Activated T-cell treated with anti-CD3 and anti-CD28 coated beads for 24 hours (primary cell): ENCODE results near the gene DRD4.
"Not testable (repeated sequence)": the region's sequence is repeated elsewhere in the genome, so short reads cannot be mapped to it uniquely, and the experiment has no call there.

ENCODE experiments used
- DNase-seq: peaks from one replicate; pipeline ENCODE4 v3.0.0-alpha.2; 2020; ENCODE audit warnings: low read depth

Gene DRD4

DNA sequence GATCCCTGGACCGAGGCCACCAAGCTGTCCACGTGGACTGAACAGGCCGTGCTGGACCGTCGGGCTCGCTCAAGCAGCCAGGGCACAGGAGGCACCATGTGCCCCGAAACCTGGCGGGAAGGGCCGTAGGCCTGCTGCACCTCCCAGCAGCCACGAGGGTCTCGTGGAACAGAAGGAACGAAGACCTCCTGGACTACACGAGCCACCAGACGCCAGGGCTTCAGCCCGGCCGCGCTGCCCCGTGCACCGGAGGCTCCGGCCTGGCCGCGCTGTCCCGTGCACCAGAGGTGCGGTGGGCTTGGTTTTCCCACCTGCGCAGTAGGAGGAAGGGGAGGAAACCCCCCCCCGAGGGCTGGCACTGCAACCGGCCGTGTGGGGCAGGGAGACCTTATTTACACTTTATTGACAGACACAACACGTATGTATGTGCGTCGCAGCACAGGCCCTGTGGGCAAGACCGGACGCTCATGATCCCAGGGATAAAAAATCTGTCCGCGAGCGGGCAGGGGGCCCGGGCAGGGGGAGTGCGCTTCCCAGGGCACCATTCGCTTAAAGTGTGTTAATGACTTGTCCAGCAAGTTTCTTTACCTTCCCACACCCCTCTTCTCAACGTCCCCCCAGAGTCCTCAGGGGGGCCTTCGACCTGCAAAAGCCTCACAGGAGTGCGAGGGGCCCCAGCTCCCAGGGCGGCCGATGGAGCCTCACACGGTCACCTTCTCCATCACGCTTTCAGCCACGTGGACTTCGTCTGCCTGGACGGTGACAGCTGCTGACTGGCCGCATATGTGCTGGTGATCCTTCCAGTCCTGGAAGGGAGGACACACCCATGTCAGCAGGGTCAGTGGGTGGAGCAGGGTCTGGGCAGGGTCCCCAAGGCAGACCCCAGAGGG, 7.0 kb downstream of the DRD4 start:
- DNase-seq: no peak

DNA sequence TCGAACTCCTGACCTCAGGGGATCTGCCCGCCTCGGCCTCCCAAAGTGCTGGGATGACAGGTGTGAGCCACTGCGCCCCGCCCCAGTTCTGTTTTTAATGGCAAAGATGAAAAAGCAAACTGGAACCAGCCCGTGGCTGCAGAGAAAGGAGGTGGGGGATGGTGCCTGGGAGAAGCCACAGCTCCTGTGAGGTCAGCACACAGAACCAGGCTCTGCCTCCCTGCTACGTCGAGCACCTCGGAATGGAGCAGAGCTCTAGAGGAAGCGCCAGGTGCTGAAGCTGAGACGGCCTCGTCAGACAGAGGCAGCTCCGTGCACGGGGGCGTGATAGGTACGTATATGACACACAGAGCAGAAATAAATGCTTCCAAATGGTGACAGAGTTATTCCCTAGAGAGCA, 8.5 kb downstream of the DRD4 start:
- DNase-seq: no peak

DNA sequence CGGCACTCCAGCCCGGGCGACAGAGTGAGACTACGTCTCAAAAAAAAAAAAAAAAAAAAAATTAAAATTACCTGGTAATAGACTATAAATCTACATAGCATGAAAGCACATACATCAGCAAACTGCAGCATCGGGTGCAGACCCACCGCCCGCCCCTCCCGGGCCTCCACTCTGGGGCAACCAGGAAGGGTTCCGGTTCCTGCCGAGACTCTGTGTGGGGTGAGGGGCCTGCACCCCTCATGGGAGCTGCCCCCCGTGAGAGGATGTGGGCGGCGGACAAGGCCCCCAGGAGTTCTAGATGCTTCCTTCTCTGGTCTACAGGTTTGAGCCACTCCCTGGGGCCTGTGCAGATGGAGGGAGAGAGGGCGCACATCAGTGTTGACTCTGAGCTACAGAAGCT, 9.1 kb downstream of the DRD4 start:
- DNase-seq: no peak

DNA sequence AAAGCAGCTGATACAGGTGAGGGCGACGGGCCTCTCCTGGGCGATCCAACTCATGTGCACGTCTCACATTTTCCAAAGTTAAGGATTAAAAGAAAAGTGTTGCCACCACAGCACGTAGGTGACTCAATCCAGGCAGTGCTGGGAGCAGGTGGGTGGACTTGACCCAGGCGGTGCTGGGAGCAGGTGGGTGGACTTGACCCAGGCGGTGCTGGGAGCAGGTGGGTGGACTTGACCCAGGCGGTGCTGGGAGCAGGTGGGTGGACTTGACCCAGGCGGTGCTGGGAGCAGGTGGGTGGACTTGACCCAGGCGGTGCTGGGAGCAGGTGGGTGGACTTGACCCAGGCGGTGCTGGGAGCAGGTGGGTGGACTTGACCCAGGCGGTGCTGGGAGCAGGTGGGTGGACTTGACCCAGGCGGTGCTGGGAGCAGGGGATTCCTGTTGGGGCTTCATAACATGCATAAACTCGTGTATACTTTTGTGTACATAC, 10.6 kb downstream of the DRD4 start:
- not testable (repeated sequence) for DNase-seq

DNA sequence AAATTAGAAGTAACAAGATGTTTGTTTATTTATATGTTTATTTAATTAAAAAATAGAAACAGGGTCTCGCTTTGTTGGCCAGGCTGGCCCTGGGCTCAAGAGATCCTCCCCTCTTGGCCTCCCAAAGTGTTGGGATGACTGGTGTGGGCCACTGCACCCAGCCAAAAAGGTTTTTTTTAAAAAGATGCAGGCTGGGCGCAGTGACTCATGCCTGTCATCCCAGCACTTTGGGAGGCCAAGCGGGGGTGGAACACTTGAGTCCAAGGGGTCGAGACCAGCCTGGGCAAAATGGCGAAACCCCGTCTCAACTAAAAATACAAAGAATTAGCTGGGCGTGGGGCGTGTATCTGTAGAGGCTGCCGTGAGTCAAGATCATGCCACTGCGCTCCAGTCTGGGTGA, 13.4 kb downstream of the DRD4 start:
- DNase-seq: no peak

DNA sequence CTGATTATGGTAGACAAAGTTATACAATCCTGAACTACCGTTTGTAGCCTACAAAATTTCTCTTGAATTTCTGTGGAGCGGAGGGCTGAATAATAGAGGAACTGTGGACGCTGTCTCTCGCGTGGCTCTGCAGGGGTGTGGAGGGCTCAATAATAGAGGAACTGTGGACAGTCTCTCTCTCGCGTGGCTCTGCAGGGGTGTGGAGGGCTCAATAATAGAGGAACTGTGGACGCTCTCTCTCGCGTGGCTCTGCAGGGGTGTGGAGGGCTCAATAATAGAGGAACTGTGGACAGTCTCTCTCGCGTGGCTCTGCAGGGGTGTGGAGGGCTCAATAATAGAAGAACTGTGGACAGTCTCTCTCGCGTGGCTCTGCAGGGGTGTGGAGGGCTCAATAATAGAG, 16.1 kb downstream of the DRD4 start:
- DNase-seq: not testable (repeated sequence)

DNA sequence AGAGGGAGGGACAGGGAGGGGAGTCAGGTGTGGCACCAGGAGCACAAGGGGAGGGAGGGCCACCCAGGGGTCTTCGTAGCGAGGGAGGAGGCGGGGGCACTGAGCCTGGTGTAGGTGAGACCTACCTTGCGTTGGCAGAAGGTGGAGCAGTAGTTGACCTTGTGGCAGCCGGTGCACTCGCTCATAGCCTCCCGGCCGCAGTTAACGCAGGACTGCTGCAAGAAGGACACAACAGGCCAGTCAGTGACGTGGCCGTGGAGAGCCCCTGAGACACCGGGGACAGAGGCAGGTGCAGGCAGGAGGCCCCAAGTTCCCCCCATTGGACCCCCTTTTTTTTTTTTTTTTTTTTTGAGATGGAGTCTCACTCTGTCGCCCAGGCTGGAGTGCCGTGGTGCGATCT, 16.8 kb downstream of the DRD4 start:
- DNase-seq: no peak

DNA sequence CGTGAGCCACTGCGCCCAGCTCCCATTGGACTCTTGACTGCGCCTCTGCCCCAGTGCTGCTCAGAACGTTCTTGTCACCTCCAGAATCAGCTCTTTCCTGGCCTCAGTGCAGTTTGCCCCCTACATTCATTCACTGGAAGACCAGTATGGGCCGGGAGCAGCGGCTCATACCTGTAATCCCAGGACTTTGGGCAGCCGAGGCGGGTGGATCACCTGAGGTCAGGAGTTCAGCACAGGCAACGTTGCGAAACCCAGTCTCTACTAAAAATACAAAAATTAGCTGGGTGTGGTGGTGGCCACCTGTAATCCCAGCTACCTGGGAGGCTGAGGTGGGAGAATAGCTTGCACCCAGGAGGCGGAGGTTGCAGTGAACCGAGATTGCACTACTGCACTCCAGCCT, 17.4 kb downstream of the DRD4 start:
- DNase-seq: not testable (repeated sequence)

DNA sequence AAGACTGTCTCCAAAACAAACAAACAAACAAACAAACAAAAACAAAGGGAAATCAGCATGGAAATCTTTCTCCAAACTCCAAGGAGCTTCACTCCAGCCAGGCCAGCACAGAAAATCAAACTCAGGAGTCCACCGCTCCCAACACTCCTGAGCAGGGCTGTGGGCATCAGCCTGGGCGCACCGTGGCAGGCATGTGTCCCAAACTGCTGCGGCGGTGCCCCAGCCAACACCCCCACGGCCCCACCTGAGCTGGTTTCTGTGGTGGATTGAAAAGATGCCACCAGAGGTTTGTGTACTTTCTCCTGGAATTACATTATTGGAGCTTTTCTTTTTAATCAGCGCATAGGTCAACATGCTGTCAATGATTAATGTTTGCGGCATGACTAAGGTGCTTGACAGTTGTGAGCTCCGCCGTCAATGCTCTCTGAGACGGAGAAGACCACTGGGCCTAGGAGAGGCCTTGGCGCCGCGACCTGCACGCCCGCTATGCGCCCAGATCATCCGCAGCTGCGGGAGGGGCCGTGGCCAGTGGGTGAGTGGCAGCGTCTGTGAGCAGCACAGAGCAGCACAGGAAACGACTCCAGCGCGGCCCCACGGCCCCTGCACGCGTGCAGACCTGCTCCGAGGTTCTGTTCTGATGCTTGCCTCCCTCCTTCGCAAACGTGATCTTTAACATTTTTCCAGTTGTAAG, 18.1 kb downstream of the DRD4 start:
- no peak for DNase-seq

DNA sequence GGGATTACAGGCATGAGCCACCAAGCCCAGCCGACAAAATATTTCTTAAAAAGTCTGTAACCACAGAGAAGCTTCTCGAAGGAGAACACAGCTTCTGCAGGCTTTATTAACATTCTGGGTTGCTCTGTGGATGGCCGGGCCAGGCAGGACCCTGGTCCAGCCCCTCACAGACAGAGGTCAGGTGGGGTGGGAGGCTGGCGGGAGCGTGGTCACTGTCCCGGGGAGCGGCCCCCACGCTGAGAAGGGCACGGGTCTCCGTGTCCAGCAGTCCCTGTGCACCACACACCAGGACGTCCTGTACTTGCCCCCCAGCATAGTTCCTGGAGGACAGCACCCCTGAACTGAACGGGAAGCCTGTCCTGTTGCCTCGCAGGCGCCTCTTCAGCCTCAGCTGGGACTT, 19.4 kb downstream of the DRD4 start:
- DNase-seq: no peak

DNA sequence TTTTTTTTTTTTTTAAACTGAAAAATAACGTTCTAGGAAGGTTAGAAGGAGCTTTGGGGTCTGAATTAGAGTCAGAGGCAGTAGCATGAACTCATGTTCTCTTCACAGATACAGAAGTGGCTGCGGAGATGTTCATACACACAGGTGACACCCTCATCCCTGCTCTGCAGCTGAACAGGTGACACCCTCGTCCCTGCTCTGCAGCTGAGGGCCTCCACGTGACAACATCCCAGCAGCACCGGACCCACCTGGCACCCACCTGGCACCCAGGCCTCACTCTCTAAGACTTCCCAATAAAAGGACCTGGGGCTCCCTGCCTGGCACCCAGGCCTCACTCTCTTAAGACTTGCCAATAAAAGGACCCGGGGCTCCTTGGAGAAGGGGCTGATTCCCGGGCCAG, 19.8 kb downstream of the DRD4 start:
- no peak for DNase-seq

DNA sequence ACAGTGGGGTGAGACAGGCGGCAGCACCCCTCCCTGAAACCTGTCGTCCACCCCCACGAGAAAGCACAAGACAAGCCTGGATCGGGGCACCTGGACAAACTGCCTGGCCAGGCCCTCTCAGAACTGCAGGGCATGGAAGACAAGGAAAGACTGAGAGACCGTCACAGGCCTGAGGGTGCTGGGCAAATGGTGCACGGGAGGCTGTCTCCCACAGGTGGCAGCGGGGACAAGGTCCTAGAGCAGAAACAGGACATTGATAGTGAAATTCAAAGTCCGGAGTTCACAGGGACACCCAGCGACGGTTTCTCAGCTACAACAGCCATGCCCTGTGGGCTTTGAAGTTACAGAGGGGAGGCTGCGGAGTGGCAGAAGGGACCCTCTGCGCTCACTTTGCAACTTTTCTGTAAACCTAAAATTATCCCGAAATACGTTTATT, 20.6 kb downstream of the DRD4 start:
- DNase-seq: no peak

DNA sequence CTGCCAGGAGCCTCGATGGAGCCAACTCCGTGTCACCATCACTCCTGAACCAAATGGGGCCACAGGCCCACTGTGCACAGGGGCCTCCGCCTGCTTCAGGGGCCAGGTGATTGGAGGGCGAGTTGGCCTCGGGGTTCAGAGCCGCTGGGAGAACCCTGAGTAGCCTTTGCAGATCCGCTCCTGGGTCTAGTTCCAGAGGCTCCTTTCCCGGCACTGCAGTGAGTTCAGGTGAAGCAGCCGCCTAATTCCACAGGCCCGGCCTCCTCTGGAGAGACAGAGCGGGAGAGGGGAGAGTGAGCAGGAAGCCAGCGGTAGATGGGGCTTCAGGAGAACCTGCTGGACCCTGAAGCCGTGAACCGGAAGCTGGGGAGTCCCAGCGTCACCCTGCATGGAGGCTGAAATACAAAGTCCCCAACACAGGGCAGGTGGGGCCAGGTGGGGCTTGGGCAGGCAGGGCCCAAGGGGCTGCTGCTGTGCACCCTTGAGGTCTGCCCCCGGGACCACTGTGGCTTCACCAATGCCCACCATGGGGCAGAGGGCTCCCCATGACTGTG, 22.5 kb downstream of the DRD4 start:
- no peak for DNase-seq

DNA sequence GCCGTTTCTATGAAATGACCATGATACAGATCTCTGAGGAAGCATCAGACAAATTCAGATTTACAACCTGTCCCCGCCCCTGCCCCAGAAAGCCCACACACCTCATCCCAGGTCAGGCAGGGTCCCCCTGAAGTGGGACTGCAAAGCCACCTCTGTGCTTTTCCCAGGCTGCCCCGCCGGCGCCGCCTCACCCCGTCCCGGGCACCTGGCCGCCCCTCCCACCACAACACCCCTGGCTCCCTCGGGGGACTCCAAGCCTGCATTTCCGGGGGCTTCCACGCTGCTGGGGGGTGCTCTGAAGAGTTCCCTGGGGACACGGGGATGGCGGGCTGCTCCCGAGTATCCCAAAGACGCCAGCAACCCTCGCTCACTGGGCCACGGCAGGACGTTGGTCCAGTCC, 23.2 kb downstream of the DRD4 start:
- no peak for DNase-seq

DNA sequence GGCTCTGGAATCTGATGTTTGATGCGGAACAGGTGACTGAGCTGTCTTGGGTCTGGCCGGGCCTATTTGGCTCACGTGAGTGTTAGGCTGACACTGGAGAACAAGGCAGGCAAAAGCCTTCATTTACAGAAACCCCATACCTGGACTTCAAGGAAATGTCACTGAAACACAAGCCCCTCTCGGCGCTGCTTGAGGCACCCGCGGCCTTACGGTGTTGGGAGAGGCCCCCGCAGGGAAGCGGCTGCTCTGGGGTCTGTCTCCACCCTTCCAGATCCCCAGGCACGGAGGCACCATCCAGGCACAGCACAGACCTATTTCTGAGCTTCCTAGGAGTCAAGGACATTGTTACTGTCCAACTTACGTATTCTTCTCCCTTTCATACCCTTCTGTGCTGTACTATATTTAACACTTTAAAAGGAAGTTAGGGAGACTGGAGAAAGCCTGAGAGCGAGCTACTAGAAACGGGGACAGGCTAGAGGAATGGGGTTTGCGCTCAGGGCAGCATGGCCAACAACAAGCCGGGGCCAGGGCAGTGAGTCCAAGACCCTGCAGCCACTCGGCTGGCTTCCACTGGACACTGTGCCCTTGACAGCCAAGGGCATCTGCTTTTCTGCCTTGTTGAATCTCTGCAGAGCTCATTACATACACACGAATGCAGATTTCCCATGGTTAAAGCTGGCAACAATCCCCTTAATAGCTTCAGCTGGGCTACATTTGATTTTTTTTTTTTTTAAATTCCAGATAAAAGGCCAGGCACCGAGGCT, 23.8 kb downstream of the DRD4 start:
- DNase-seq: no peak

DNA sequence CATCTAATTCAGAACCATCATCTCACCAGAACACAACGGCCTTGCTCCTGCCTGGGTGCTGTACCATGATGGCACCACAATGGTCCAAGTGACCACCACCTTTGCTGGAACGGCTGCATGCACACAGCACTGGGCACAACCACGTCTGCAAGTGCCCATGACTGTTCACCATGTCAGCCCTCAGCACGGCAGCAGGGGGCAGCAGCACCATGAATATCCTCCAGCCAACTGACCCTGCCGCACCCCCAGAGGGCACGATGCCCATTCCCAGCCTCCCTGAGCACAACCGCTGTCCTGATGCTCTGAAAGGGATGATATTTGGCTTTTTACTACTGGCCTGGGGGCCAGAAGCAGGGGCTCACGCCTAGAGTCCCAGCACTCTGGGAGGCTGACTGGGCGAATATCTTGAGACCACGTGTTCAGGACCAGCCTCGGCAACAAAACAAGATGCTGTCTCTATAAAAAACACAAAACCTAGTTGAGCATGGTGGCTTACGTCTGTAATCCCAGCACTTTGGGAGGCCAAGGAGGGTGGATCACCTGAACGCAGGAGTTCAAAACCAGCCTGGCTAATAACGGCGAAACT, 25.7 kb downstream of the DRD4 start:
- no peak for DNase-seq

DNA sequence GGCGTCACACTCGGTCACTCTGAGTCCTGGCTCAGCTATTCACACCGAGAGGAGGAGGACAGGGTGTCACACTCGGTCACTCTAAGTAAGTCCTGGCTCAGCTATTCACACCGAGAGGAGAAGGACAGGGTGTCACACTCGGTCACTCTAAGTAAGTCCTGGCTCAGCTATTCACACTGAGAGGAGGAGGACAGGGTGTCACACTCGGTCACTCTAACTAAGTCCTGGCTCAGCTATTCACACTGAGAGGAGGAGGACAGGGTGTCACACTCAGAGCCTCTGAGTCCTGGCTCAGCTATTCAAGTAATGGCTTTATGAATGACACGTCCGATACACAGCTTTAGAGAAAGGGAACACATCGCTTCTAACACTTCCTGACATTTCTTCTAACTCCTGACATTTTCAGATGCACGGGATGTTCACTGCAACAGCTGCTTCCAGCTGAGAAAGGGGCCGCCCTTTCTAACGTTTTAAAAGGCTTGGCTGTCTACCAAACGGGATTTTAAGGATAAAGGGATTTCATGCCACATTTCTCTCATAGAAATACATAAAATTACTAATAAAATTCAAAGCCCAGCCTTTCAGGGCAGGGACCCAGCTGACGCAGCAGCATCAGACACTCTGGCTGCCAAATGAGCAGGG, 28.1 kb downstream of the DRD4 start:
- DNase-seq: no peak

DNA sequence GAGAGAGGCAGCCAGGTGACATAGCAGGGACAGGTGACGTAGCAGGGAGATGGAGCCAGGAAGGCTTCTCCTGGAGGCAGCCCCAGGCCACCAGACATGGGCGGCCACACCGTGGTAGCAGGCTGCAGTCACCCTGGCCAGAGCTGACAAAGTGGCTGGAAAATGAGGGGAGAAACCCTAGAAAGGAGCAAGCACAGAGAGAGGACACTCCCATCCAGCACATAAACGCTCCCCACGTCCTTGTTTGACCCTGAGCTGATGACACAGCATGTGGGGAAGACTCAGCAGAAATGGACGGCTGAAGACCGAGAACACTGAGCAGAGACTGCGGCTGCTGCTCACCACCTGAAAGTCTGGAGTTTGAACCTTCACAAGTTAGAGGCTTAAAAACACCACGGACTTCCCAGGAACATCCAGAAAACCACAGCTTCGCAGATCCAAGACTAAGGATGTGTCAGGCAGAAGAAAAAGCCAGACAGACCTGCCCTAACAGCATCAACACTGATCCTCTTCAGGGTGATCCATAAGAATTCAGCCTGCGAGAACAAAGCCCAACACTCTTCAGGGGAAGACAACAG, 28.7 kb downstream of the DRD4 start:
- no peak for DNase-seq

DNA sequence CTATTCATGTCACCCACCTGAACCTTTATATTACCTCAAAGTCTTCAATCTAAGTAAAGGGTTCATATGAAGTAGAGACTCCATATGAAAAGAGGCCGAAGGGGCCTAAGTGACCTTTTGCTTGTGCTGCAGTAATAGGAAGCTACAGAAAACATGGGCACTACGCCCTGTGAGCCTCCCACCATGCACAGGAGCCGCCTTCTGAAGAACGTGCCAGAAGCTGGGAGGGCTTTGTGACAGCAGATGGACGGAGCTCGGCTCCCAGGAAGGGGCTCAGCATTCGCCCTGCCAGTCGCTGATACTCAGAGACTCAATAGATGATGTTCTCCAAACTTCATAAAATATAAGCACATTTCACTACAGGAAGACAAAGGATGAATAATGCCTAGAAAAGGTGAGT, 36.8 kb downstream of the DRD4 start:
- DNase-seq: no peak

DNA sequence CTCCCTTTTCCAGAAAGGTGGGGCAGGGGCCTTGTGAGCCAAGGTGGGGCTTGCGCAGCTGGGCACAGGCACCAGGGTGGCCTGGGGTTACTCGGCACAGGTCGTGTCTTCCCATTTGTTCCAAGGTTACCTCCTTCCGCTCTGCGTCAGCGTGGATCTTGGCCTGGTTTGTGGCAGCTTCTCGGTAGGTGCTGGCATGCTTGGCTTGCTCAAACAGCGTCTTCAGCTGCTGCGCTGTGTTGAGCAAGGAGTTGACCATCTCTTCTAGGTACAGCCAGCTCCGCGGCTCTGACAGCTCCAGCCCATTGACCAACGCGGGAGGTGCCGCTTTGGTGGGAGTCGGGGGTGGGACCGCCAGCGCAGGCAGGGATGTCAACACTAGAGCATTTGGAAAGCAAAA, 37.3 kb downstream of the DRD4 start:
- DNase-seq: no peak

DNA sequence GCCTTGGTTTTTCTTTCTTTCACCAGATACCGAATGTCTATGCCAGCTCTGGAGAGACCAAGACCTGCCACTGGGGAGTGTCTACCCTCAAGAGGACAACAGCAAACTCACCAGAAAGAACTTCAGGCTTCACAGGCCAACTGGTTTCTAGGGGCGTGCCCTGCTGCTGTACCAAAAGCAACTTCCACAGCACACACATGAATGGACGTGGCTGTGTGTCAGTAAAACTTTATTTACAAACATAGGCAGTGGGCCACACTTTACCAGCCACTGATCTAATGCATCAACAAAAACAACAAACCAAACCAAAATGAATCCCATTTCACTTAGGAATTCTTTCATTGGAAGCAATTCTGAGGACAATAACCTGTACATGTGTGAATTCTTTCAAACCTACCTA, 41.2 kb downstream of the DRD4 start:
- DNase-seq: no peak
